OCI-M1 (cell line): ENCODE results near the gene MMP15.
"Not testable (repeated sequence)": the region's sequence is repeated elsewhere in the genome, so short reads cannot be mapped to it uniquely, and the experiment has no call there.

Experiments used
- DNase-seq: peaks from one replicate; lab custom pipeline; 2025; lab: John Stamatoyannopoulos, UW

MMP15 gene

GRCh38 chr16:58049232-58050185 lies 24.0 kb downstream of the MMP15 start:
- DNase-seq, result no peak

DNA sequence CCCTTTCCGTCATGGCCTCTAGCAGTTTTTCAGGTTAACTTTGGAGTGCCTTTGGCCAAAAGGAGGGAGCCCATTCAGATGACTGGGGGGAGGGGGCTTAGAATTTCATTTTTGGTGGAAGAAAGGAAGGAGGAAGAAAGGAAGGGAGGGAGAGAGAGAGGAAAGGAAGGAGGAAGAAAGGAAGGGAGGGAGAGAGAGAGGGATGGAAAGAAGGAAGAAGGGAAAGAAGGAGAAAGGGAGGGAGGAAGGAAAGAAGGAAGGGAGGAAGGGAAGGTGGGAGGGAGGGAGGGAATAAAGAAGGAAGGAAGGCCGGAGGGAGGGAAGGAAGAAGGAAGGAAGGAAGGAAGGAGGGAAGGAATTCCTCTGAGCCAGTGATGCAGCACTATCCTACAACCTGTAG lies 25.7 kb downstream of the MMP15 start:
- no peak for DNase-seq

DNA sequence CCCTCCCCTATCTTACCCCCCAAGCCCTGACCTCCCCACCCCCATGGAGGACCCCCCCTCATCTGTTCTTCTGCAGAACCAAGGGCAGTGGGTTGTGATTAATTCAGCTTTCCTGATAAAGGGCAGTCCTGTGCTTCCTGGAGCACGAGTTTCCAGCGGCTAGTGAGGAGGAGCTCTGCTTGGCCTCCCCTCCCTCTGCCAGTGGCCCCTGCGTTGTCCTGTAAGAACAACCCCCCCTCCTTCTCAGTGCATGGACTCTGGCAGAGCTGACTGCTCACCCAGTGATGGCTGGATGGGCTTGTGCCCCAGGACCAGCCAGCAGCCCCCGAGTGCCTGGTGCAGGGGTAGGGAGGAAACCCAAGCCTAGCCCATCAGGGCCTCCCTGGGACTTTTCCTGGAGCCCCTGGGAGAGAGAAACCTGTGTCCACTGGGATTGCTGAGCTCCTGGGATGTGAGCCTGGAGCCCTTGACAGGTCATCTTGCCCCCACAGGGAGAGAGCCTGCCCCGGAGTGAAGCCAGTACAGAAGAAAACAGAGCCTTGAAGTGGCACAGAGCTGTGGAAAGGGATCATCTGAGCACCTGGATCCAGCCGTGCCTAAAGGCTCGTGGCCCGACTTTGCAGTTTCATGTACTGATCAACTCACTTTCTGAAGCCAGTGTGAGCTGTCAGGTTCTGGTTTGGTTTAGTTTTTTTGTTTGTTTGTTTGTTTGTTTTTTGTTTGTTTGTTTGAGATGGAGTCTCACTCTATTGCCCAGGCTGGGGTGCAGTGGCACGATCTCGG lies 26.5 kb downstream of the MMP15 start:
- DNase-seq, result no peak

- DNase-seq, result no peak
Observed at GRCh38 chr16:58053682-58054005, 28.1 kb downstream of the MMP15 start.

DNA sequence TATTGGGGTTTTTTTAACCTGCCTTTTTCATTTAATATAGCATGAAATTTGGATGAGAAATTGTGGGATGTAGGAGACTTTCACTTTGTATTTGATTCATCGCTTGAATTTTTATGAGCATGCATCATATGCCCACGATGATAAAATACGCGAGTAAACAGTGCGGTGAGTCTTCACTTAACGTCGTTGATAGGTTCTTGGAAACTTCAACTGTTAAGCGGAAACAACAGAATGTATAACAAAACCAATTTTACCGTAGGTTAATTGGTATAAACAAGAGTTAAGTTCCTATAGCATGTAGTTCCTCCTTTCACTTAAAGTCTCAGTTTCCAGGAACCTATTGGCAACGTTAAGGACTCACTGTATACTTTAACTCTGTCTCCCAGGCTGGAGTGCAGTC lies 28.7 kb downstream of the MMP15 start:
- peak; percentile 11 for DNase-seq

- DNase-seq, result no peak
Observed at GRCh38 chr16:58056580-58056979, 31.0 kb downstream of the MMP15 start.

- no peak for DNase-seq
Observed at GRCh38 chr16:58057121-58057520, 31.6 kb downstream of the MMP15 start.

DNA sequence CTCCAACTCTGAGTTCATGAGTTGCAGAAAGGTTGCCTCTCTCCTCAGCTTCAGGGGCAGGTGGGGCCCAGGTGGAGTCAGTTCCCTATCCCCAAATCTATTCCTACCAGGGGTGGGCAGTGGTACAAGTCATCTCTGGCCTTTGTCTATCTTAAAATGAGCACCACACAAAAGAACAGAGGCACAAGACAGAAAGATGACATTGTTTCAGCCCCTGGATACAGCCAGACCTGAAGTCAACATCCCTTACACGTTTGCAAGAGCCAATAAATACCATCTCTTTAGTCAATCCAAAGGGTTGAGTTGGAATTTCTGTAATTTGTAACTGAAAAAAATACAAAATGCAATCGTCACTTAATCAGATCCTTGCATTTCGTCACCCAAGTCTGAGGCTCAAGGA lies 32.2 kb downstream of the MMP15 start:
- DNase-seq, result no peak

DNA sequence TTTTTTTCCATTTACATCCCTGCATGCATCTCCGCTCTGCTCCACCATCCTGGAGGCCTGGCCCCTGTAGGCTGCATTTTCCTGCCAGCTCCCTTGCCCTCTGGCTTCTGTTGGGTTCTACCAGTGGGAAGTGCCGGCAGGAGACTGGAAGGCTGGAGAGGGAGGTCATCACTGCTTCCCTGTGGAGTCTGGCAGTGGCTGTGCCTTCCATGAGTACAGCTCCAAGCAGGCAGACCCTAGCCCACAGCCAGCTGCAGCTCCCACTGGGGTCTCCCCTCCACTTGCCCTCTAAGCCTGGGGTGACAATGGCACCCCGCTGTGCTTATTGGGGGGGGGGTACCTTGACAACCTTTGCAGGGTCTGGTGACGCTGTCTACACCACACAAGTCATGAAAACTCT lies 37.3 kb downstream of the MMP15 start:
- no peak for DNase-seq

DNA sequence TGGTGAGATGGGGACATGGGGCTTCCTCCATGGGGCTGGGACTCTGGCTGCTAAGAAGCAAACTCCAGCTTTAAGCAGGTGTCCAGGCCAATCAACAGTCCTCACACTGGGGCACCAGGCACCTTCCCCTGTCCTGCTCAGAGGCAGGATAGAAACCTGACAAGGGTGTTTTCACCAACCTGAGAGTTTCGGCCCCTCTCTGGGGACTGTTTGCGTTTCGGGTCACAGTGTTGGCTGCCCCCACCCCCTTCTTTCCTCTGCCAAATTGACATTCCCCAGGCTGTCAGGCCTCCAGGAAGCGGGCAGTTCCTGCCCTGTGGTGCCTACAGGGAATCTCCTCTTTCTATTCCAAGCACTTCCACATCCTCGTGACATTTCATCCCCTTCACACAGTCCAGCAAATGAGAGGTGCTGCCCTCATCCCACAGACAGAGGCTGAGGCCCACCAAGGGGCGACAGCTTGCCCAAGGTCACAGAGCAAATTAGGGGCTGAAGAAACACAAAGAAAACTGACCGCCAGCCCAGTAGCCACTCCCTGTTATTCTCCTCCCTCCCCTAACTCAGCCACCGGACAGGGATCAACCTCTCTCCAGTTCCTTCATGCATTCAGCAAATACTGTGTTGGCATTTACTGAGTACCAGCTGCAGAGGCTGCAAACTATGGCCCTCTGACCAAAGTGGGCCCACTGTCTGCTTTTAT lies 38.0 kb downstream of the MMP15 start:
- DNase-seq, result no peak

DNA sequence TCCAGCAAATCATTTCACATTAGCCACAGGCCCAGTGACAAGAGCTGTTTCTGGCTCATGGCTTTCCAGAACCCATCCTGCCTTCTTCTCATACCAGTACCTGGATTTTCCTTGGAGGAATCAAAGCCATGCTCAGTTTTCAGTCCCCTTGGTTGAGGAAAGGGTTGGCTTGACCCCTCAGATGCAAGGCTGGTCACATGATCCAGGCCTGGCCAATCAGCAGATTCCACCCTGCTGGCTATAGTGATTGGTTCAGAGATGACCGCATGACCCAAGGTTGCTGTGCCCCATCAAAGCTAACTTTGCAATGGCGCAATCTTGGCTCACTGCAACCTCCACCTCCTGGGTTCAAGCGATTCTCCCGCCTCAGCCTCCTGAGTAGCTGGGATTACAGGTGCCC lies 45.0 kb downstream of the MMP15 start:
- DNase-seq, result no peak

GRCh38 chr16:58072134-58072533 lies 46.6 kb downstream of the MMP15 start:
- not testable (repeated sequence) for DNase-seq

GRCh38 chr16:58073086-58073485 lies 47.5 kb downstream of the MMP15 start:
- DNase-seq, result not testable (repeated sequence)

- no peak for DNase-seq
Observed at GRCh38 chr16:58074657-58075056, 49.1 kb downstream of the MMP15 start.

DNA sequence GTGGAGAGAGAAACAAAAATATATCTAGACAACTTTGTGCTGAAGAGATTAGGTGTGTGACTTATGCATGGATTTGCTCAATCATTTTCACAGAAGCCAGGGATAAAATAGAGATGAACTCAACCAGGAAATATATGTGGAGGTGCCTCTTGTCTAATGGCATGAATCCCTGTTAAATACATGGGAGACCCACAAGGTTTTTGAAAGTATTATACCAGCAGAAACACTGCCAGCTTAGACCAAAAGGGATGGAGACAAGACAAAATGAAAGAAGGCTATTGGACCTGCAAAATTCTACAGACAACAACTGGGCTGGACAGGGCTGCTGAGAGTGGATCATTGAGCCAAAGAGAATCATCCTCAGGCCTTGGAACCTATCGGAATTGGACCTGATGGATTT lies 51.0 kb downstream of the MMP15 start:
- DNase-seq, result no peak

- no peak for DNase-seq
Observed at GRCh38 chr16:58077796-58078195, 52.2 kb downstream of the MMP15 start.

DNA sequence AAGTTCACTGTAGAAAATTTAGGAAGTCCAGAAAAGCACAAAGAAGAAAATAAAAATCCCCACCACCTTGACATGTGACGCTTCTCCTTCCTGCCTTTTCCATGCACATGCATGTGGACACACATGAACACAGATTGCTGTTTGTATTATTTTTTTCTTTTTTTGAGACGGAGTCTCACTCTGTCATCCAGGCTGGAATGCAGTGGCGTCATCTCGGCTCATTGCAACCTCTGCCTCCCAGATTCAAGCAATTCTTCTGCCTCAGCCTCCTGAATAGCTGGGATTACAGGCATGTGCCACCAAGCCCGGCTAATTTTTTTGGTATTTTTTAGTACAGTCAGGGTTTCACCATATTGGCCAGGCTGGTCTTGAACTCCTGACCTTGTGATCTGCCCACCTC lies 55.1 kb downstream of the MMP15 start:
- DNase-seq, result not testable (repeated sequence)

- no peak for DNase-seq
Observed at GRCh38 chr16:58082381-58082780, 56.8 kb downstream of the MMP15 start.

DNA sequence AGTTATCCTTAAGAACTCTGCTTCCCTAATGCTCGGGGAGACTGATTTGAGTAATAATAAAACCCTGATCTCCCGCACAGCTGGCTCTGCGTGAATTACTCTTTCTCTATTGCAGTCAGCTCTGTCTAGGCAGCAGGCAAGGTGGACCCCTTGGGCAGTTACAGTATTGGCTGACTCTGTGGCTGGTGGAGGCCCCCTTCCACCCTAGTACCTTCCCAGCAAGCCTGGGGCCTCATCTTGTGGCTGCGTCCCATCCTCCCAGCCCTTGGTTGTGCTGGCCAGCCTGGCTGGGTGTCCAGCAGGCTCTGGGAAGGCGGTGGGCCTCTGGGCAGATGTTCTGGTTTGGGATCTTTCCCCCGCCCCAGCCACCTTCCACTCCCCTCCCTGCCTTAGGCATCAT lies 59.1 kb downstream of the MMP15 start:
- no peak for DNase-seq

GRCh38 chr16:58085171-58085570 lies 59.6 kb downstream of the MMP15 start:
- no peak for DNase-seq

- DNase-seq, result no peak
Observed at GRCh38 chr16:58085584-58086251, 60.2 kb downstream of the MMP15 start.
